GM12878 (cell line): ENCODE data around the gene CSNK1A1. TPM values are rescaled to one million over a fixed set of nuclear protein-coding genes. Genes with fewer than 3 reads are reported as not detected.

Source experiments
- ATAC-seq: fragments of 200-7000 bp; cut with Tn5 transposase; 3 replicates; pipeline ENCODE4 v1.9.1; 2020; ENCODE audit warnings: mild to moderate bottlenecking, moderate library complexity
- BruUV-seq: library from RNA; stranded (reverse); fragments of 400-500 nt; replicated peaks from 2 replicates; lab custom pipeline; 2021; lab: Mats Ljungman, UMichigan
- CTCF ChIA-PET: fragments of 300-600 bp; sonication (Branson Sonifier 250); formaldehyde crosslinking; extraction: SDS; loops from one replicate; lab custom pipeline; 2021; ENCODE audit warnings: inconsistent platforms; lab: Yijun Ruan, JAX
- POLR2A ChIA-PET: fragments of 350-600 bp; formaldehyde crosslinking; extraction: SDS; loops from one replicate; lab custom pipeline; 2021; ENCODE audit warnings: inconsistent platforms; lab: Charles Lee
- RAD21 ChIA-PET: fragments of 300-600 bp; sonication (Branson Sonifier 250); formaldehyde crosslinking; loops from one replicate; lab custom pipeline; 2023; ENCODE audit warnings: antibody characterized with exemption; ENCODE audit not compliant: unreplicated experiment; lab: Charles Lee
- SMC1A ChIA-PET: fragments of 300-600 bp; sonication (Branson Sonifier 250); formaldehyde crosslinking; loops from one replicate; lab custom pipeline; 2023; ENCODE audit not compliant: unreplicated experiment, uncharacterized antibody; lab: Charles Lee
- DNase-seq: peaks from one replicate; pipeline ENCODE4 v3.0.0-alpha.2; 2011; ENCODE audit warnings: low read depth, low spot score
- FAIRE-seq: peaks from 3 replicates; lab custom pipeline; 2011; peaks lifted over from hg19 to GRCh38; lab: Jason Lieb, UNC
- H2AFZ ChIP-seq: 2 replicates; pipeline ENCODE4 v1.6.0; 2011; ENCODE audit warnings: low read depth, low read length, control low read depth; ENCODE audit not compliant: control insufficient read depth
- H3K27ac ChIP-seq: 2 replicates; pipeline ENCODE4 v1.5.1; 2011; ENCODE audit warnings: control low read depth; ENCODE audit not compliant: control insufficient read depth, insufficient read depth
- H3K27me3 ChIP-seq, 2 experiments: replicated peaks in 1 of 2; 2 replicates each; pipeline versions ENCODE4 v1.6.0 to v1.6.1; 2011; ENCODE audit warnings: low read length in 1 of 2; ENCODE audit not compliant: control insufficient read depth in 2 of 2, insufficient read depth in 2 of 2
- H3K36me3 ChIP-seq, 2 experiments: 2 replicates each; pipeline ENCODE4 v1.5.1; 2011; ENCODE audit warnings: low read length in 1 of 2; ENCODE audit not compliant: control insufficient read depth in 2 of 2, insufficient read depth in 2 of 2
- H3K4me1 ChIP-seq: 2 replicates; pipeline ENCODE4 v1.6.1; 2011; ENCODE audit warnings: mild to moderate bottlenecking, low read length, moderate library complexity, mixed read lengths; ENCODE audit not compliant: control insufficient read depth, insufficient read depth
- H3K4me2 ChIP-seq: 2 replicates; pipeline ENCODE4 v1.6.0; 2011; ENCODE audit warnings: control low read depth; ENCODE audit not compliant: control insufficient read depth, insufficient read depth
- H3K4me3 ChIP-seq: fragments of 200-600 bp; sonication (generic); 2 replicates; pipeline ENCODE4 v1.5.1; 2016
- H3K79me2 ChIP-seq: 2 replicates; pipeline ENCODE4 v1.6.0; 2011; ENCODE audit warnings: low read length; ENCODE audit not compliant: control insufficient read depth, insufficient read depth
- H3K9ac ChIP-seq: 2 replicates; pipeline ENCODE4 v1.8.0; 2011; ENCODE audit warnings: low read length, control low read depth, mixed read lengths; ENCODE audit not compliant: control insufficient read depth, insufficient read depth
- H3K9me3 ChIP-seq: replicated peaks from 3 replicates; pipeline ENCODE4 v1.5.1; 2011; ENCODE audit warnings: mild to moderate bottlenecking, low read length; ENCODE audit not compliant: control insufficient read depth, insufficient read depth
- H4K20me1 ChIP-seq: 2 replicates; pipeline ENCODE4 v1.6.0; 2011; ENCODE audit not compliant: control insufficient read depth, insufficient read depth
- BHLHE40 ChIP-seq, 2 experiments: fragments of 450-650 bp in 1 of 2; IDR thresholded peaks; 2 replicates each; pipeline ENCODE4 v1.6.1; 2011 to 2017; ENCODE audit warnings: low read depth in 2 of 2, borderline replicate concordance in 1 of 2, improper control_type of control experiment in 1 of 2, low read length in 1 of 2, mild to moderate bottlenecking in 1 of 2
- BMI1 ChIP-seq: fragments of 450-650 bp; IDR thresholded peaks from 2 replicates; pipeline ENCODE4 v1.6.1; 2016; ENCODE audit warnings: mild to moderate bottlenecking, moderate library complexity, borderline replicate concordance
- CEBPB ChIP-seq, 2 experiments: fragments of 150-350 bp in 1 of 2; IDR thresholded peaks; 2 replicates each; pipeline ENCODE4 v1.6.1; 2012 to 2014; ENCODE audit warnings: low read depth in 2 of 2, low read length in 2 of 2, borderline replicate concordance in 1 of 2, inconsistent platforms in 1 of 2
- CHD4 ChIP-seq: fragments of 200-600 bp; sonication (generic); IDR thresholded peaks from 2 replicates; pipeline ENCODE4 v1.6.1; 2016; ENCODE audit warnings: mild to moderate bottlenecking
- CREM ChIP-seq: IDR thresholded peaks from 2 replicates; pipeline ENCODE4 v1.6.1; 2014; ENCODE audit warnings: antibody characterized with exemption, low read depth
- FOS ChIP-seq: IDR thresholded peaks from 3 replicates; pipeline ENCODE4 v1.6.1; 2011; ENCODE audit warnings: borderline replicate concordance; ENCODE audit not compliant: insufficient read length; ENCODE audit errors: extremely low read depth
- IKZF2 ChIP-seq, 2 experiments: fragments of 450-650 bp; IDR thresholded peaks; 2 replicates each; pipeline ENCODE4 v1.6.1; 2017; ENCODE audit warnings: mild to moderate bottlenecking in 2 of 2, moderate library complexity in 2 of 2
- IRF5 ChIP-seq: fragments of 450-650 bp; IDR thresholded peaks from 2 replicates; pipeline ENCODE4 v1.6.1; 2017; ENCODE audit warnings: borderline replicate concordance
- MTA3 ChIP-seq: IDR thresholded peaks from 2 replicates; pipeline ENCODE4 v1.6.1; 2012; ENCODE audit warnings: low read length, inconsistent platforms, borderline replicate concordance
- NFXL1 ChIP-seq: fragments of 450-650 bp; IDR thresholded peaks from 2 replicates; pipeline ENCODE4 v1.6.1; 2017; ENCODE audit warnings: antibody characterized with exemption, mild to moderate bottlenecking, borderline replicate concordance
- POLR2AphosphoS2 ChIP-seq: IDR thresholded peaks from 2 replicates; pipeline ENCODE4 v1.6.1; 2011; ENCODE audit warnings: low read depth, mild to moderate bottlenecking, low read length, improper control_type of control experiment, moderate library complexity
- POU2F2 ChIP-seq: IDR thresholded peaks from 3 replicates; pipeline ENCODE4 v1.6.1; 2011; ENCODE audit warnings: low read depth, mild to moderate bottlenecking, low read length, borderline replicate concordance
- ZBTB33 ChIP-seq: fragments of 450-650 bp; IDR thresholded peaks from 2 replicates; pipeline ENCODE4 v1.6.1; 2017; ENCODE audit warnings: mild to moderate bottlenecking
- ZNF207 ChIP-seq: fragments of 450-650 bp; IDR thresholded peaks from 2 replicates; pipeline ENCODE4 v1.6.1; 2014; ENCODE audit warnings: antibody characterized with exemption, mild to moderate bottlenecking, borderline replicate concordance
- ZSCAN29 ChIP-seq: fragments of 450-650 bp; IDR thresholded peaks from 2 replicates; pipeline ENCODE4 v1.6.1; 2017; ENCODE audit warnings: mild to moderate bottlenecking, moderate library complexity
- WGBS: methylation state at CpG from one replicate; pipeline ENCODE4 v1.1.6; 2016; ENCODE audit warnings: low lambda C conversion rate; ENCODE audit not compliant: insufficient replicate concordance, insufficient coverage; ENCODE audit errors: missing lambda C conversion rate; 5-methylcytosine and 5-hydroxymethylcytosine counted together
- in situ Hi-C: fragments of 300-500 bp; cut with MboI; formaldehyde crosslinking; loops from 9 replicates; pipeline ENCODE4 v1.14.3; 2018; ENCODE audit warnings: mixed read lengths
- intact Hi-C: fragments of 100-400 bp; cut with micrococcal nuclease; formaldehyde crosslinking; loops from one replicate; pipeline ENCODE4 v1.14.2; 2022; ENCODE audit not compliant: unreplicated experiment
- polyA plus RNA-seq, 11 experiments: library from polyadenylated mRNA; depleted of rRNA in 4 of 11; unstranded in 6 of 11; stranded (reverse) in 5 of 11; fragments of >200 nt; fragmentation: Nextera tagmentation in 4 of 11; fragmentation: Illumina TruSeq in 1 of 11; extraction: Ambion mirVana in 4 of 11; extraction: Trizol in 1 of 11; gene quantifications; 1 replicate in 1 of 11; 2 replicates in 10 of 11; pipeline versions ENCODE4 v1.2.1 to v1.2.3, GENCODE V29; 2011 to 2016; ENCODE audit warnings: inconsistent platforms in 2 of 11, missing spikeins in 2 of 11, low read depth in 1 of 11
- total RNA-seq, 4 experiments: library from RNA; depleted of rRNA in 3 of 4; stranded (reverse); fragments of >200 nt in 3 of 4; fragmentation: Illumina TruSeq in 1 of 4; extraction: Trizol in 1 of 4; gene quantifications; 2 replicates each; pipeline versions ENCODE4 v1.2.1 to v1.2.3, GENCODE V29; 2013 to 2021

The CSNK1A1 gene
- total and polyA plus RNA-seq, 10 of the 15 experiments (the other 5 are each of a cell fraction or from before 2014, with no cell fraction given), result 53.3 to 155 (median 133) TPM

GRCh38 chr5:149470942-149471341 is 80.3 kb downstream of the CSNK1A1 start:
- FAIRE-seq (no peak), ATAC-seq (no peak), DNase-seq (no peak)
- Histone ChIP-seq H3K9ac (no peak overlapping the region), H3K27me3 (no peaks in the 10 kb centered on the region; a peak in 2 of 4 replicates), H3K4me2 (no peak overlapping the region), H3K79me2 (no peaks in the 10 kb centered on the region), H3K36me3 (no peaks in the 10 kb centered on the region), H3K27ac (no peak overlapping the region), H3K4me3 (no peak overlapping the region), H3K4me1 (no peaks in the 10 kb centered on the region), H2AFZ (no peak overlapping the region), H3K9me3 (no peaks in the 10 kb centered on the region), H4K20me1 (no peaks in the 10 kb centered on the region)
- RAD21 ChIA-PET, result no interaction called here
- SMC1A ChIA-PET, result no interaction called here
- POLR2A ChIA-PET, result no interaction called here
- no peak for TF ChIP-seq BMI1
- no peak for TF ChIP-seq CHD4
- no peak for TF ChIP-seq POLR2AphosphoS2
- TF ChIP-seq FOS, result no peak
- no peak for TF ChIP-seq NFXL1
- no peak for TF ChIP-seq ZNF207
- no peak for TF ChIP-seq IRF5
- TF ChIP-seq CREM, result no peak
- no peak for TF ChIP-seq ZSCAN29
- no peak for TF ChIP-seq IKZF2 (IDR thresholded peaks at IDR 0.05)
- TF ChIP-seq CEBPB (IDR thresholded peaks at IDR 0.05; ENCODE audit: borderline replicate concordance in 1 of 2, low read depth in 2 of 2, low read length in 2 of 2), result no peak
- no peak for TF ChIP-seq MTA3
- TF ChIP-seq POU2F2, result no peak
- TF ChIP-seq BHLHE40 (IDR thresholded peaks at IDR 0.05; ENCODE audit: borderline replicate concordance in 1 of 2, low read depth in 2 of 2, low read length in 1 of 2), result no peak
- no peak for TF ChIP-seq ZBTB33
- in situ Hi-C loops, result no loop called here
- BruUV-seq, result no TSS peak
- intact Hi-C loops, result no loop called here
- CTCF ChIA-PET, result no interaction called here
- 63% methylated on average over 6 of the region's 6 CpGs for WGBS
